Stimulated activated CD4-positive, alpha-beta T cell treated with anti-CD3 and anti-CD28 coated beads, Interleukin-4, amount 100 ng/mL, for 4 hours (primary cell): ENCODE measurements around the gene CACHD1.

Experiments
- DNase-seq, 2 experiments: peaks; one replicate each; pipeline ENCODE4 v3.0.0-alpha.2; 2020

The CACHD1 gene

GRCh38 chr1:64525116-64525686 lies 55.3 kb downstream of the CACHD1 start:
- no peak for DNase-seq

GRCh38 chr1:64526312-64526711 lies 56.4 kb downstream of the CACHD1 start:
- no peak for DNase-seq

- no peak for DNase-seq
These were observed 57.2 kb downstream of the CACHD1 start for GRCh38 chr1:64527165-64527564.

GRCh38 chr1:64527786-64528185 lies 57.9 kb downstream of the CACHD1 start:
- DNase-seq, result no peak

GRCh38 chr1:64530969-64531692 lies 61.2 kb downstream of the CACHD1 start:
- DNase-seq, result no peak

- no peak for DNase-seq
These were observed 62.7 kb downstream of the CACHD1 start for GRCh38 chr1:64532646-64533045.

- DNase-seq, result no peak
These were observed 66.3 kb downstream of the CACHD1 start for GRCh38 chr1:64535938-64536835.

GRCh38 chr1:64536836-64537490 lies 67.0 kb downstream of the CACHD1 start:
- no peak for DNase-seq

- no peak for DNase-seq
These were observed 68.0 kb downstream of the CACHD1 start for GRCh38 chr1:64537942-64538341.

- no peak for DNase-seq
These were observed 68.5 kb downstream of the CACHD1 start for GRCh38 chr1:64538389-64538788.

GRCh38 chr1:64539289-64539688 lies 69.4 kb downstream of the CACHD1 start:
- no peak for DNase-seq

- DNase-seq, result no peak
These were observed 69.9 kb downstream of the CACHD1 start for GRCh38 chr1:64539781-64540218.

GRCh38 chr1:64540265-64540791 lies 70.4 kb downstream of the CACHD1 start:
- DNase-seq, result no peak

GRCh38 chr1:64542118-64542517 lies 72.2 kb downstream of the CACHD1 start:
- DNase-seq, result no peak

- no peak for DNase-seq
These were observed 73.9 kb downstream of the CACHD1 start for GRCh38 chr1:64543831-64544230.

- no peak for DNase-seq
These were observed 75.4 kb downstream of the CACHD1 start for GRCh38 chr1:64545118-64545843.

GRCh38 chr1:64546013-64546412 lies 76.1 kb downstream of the CACHD1 start:
- no peak for DNase-seq

GRCh38 chr1:64549464-64550239 lies 79.7 kb downstream of the CACHD1 start:
- DNase-seq, result no peak

GRCh38 chr1:64550510-64550909 lies 80.6 kb downstream of the CACHD1 start:
- no peak for DNase-seq

- no peak for DNase-seq
These were observed 81.1 kb downstream of the CACHD1 start for GRCh38 chr1:64550946-64551605.

- DNase-seq, result no peak
These were observed 83.4 kb downstream of the CACHD1 start for GRCh38 chr1:64553285-64553684.
